Measurements from ENCODE around the gene SLC29A2.

DNA sequence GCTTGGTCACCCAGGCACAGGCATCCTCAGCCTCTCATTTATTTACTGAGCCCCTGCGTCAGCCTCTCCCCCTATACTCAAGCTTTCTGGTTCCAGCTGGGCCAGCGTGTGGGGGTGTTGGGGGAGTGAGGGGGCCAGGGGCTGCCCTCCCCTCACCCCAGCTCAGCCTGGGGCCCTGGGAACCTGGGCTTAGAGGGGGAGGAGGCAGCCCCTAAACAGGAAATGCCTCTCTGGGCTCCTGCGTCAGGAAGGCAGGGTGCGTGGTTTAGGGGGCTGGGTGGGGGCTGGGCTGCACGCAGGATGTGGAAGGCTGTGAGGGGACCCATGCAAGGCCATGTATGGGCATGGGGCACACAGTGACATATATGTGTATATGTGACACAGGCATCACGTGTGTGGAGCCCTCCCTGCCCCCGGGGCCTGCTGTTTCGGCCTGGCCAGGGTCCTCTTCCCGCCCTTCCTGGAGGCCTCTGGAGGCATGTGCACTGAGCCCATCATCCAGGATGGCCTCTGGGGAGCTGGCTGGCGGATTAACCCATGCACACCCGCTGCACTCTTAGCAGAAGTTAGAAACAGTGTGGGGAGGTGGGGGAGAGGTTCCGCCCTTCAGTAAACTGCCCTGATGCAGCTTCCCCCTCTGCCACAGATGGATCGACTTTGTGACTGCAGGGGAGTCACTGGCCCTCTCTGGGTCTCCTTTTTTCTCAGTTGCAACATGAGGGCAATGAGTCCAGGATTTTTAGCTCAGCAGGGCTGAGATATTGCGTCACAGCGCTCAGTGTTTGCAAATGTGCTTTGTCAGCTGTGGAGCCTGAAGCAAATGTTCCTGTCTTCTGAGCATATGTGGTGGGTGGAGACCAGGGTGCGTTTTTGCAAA, 53.6 kb downstream of the SLC29A2 start:
- TF ChIP-seq, protein P1, sequence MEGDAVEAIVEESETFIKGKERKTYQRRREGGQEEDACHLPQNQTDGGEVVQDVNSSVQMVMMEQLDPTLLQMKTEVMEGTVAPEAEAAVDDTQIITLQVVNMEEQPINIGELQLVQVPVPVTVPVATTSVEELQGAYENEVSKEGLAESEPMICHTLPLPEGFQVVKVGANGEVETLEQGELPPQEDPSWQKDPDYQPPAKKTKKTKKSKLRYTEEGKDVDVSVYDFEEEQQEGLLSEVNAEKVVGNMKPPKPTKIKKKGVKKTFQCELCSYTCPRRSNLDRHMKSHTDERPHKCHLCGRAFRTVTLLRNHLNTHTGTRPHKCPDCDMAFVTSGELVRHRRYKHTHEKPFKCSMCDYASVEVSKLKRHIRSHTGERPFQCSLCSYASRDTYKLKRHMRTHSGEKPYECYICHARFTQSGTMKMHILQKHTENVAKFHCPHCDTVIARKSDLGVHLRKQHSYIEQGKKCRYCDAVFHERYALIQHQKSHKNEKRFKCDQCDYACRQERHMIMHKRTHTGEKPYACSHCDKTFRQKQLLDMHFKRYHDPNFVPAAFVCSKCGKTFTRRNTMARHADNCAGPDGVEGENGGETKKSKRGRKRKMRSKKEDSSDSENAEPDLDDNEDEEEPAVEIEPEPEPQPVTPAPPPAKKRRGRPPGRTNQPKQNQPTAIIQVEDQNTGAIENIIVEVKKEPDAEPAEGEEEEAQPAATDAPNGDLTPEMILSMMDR (IDR thresholded peaks at IDR 0.05; ENCODE audit: extremely low read depth in 1 of 2, insufficient read depth in 1 of 2, low read depth in 1 of 2, low read length in 2 of 2) = no peak
- TF ChIP-seq POLR2A (IDR thresholded peaks at IDR 0.05; ENCODE audit: low read depth, low read length) (no peak), POLR2AphosphoS5 (IDR thresholded peaks at IDR 0.05; ENCODE audit: insufficient read depth, low read depth, low read length) (no peak), EZH2 (IDR thresholded peaks at IDR 0.05; ENCODE audit: borderline replicate concordance, low read depth, low read length, severe bottlenecking) (no peak), GATA2 (IDR thresholded peaks at IDR 0.05; ENCODE audit: insufficient read depth, insufficient read length, low read depth, low read length) (no peak)
- TF ChIP-seq, protein P2, sequence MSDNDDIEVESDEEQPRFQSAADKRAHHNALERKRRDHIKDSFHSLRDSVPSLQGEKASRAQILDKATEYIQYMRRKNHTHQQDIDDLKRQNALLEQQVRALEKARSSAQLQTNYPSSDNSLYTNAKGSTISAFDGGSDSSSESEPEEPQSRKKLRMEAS (IDR thresholded peaks at IDR 0.05; ENCODE audit: insufficient read depth, insufficient read length) = no peak
